Neural cell (in vitro differentiated cells): ENCODE results near the gene GSE1. TPM values are rescaled to one million over a fixed set of nuclear protein-coding genes. Genes with fewer than 3 reads are reported as not detected.

Experiments used
- H2AFZ ChIP-seq: fragments of 200-600, 300-800 bp; sonication (generic), shearing (Covaris generic); 2 replicates; pipeline ENCODE4 v1.6.0; 2014; ENCODE audit warnings: low read depth, mild to moderate bottlenecking, antibody characterized with exemption, low read length, moderate library complexity
- H3F3A ChIP-seq: fragments of 200-600 bp; shearing (Covaris generic); 2 replicates; pipeline ENCODE4 v1.6.1; 2016; ENCODE audit warnings: mild to moderate bottlenecking, moderate library complexity, mixed read lengths, antibody characterized with exemption, low read length; ENCODE audit not compliant: insufficient read depth, poor library complexity, severe bottlenecking
- H3K27ac ChIP-seq: fragments of 200-600, 300-800 bp; sonication (generic), shearing (Covaris generic); 2 replicates; pipeline ENCODE4 v1.5.1; 2014; ENCODE audit warnings: mild to moderate bottlenecking, low read length, moderate library complexity
- H3K27me3 ChIP-seq: fragments of 300-800, 200-600 bp; sonication (generic), shearing (Covaris generic); 2 replicates; pipeline ENCODE4 v1.6.0; 2014; ENCODE audit warnings: mild to moderate bottlenecking, low read depth, low read length, moderate library complexity; ENCODE audit not compliant: insufficient read depth
- H3K36me3 ChIP-seq: fragments of 300-800, 200-600 bp; sonication (generic), shearing (Covaris generic); 2 replicates; pipeline ENCODE4 v1.5.1; 2014; ENCODE audit warnings: mild to moderate bottlenecking, antibody characterized with exemption, low read length, moderate library complexity; ENCODE audit not compliant: insufficient read depth
- H3K4me2 ChIP-seq: fragments of 300-800, 200-600 bp; sonication (generic), shearing (Covaris generic); 2 replicates; pipeline ENCODE4 v1.6.0; 2014; ENCODE audit warnings: mild to moderate bottlenecking, low read length
- H3K4me3 ChIP-seq: fragments of 300-800, 200-600 bp; sonication (generic), shearing (Covaris generic); 2 replicates; pipeline ENCODE4 v1.5.1; 2014; ENCODE audit warnings: mild to moderate bottlenecking, low read length, moderate library complexity
- H3K79me2 ChIP-seq: fragments of 200-600 bp; shearing (Covaris generic); replicated peaks from 2 replicates; pipeline ENCODE4 v1.6.0; 2014; ENCODE audit warnings: mild to moderate bottlenecking, low read length, moderate library complexity; ENCODE audit not compliant: insufficient read depth
- H3K9ac ChIP-seq: fragments of 300-800, 200-600 bp; sonication (generic), shearing (Covaris generic); 2 replicates; pipeline ENCODE4 v1.6.1; 2016; ENCODE audit warnings: mild to moderate bottlenecking, low read length, mixed read lengths
- H3K9me2 ChIP-seq: fragments of 200-600 bp; shearing (Covaris generic); 2 replicates; pipeline ENCODE4 v1.6.1; 2016; ENCODE audit warnings: mild to moderate bottlenecking, low read length, mixed read lengths; ENCODE audit not compliant: insufficient read depth
- H3K9me3 ChIP-seq: fragments of 200-600, 300-800 bp; sonication (generic), shearing (Covaris generic); 2 replicates; pipeline ENCODE4 v1.6.1; 2016; ENCODE audit warnings: mild to moderate bottlenecking, mixed run types, low read length, moderate library complexity, mixed read lengths
- H4K20me1 ChIP-seq: fragments of 200-600 bp; shearing (Covaris generic); 2 replicates; pipeline ENCODE4 v1.6.1; 2016; ENCODE audit warnings: mild to moderate bottlenecking, mixed run types; ENCODE audit not compliant: insufficient read depth
- EP300 ChIP-seq: fragments of 450-650 bp; conservative IDR thresholded peaks from 2 replicates; pipeline ENCODE4 v1.6.1; 2014; ENCODE audit warnings: antibody characterized with exemption, mild to moderate bottlenecking, moderate library complexity; ENCODE audit not compliant: poor library complexity, severe bottlenecking
- EZH2 ChIP-seq: fragments of 200-600, 300-800 bp; shearing (Covaris generic), sonication (generic); IDR thresholded peaks from 2 replicates; pipeline ENCODE4 v1.6.1; 2014; ENCODE audit warnings: antibody characterized with exemption, low read length, borderline replicate concordance, mild to moderate bottlenecking; ENCODE audit not compliant: insufficient read depth, poor library complexity, severe bottlenecking
- MXI1 ChIP-seq: fragments of 450-650 bp; conservative IDR thresholded peaks from 2 replicates; pipeline ENCODE4 v1.6.1; 2014; ENCODE audit warnings: antibody characterized with exemption, mild to moderate bottlenecking; ENCODE audit not compliant: poor library complexity, severe bottlenecking
- POLR2AphosphoS5 ChIP-seq: IDR thresholded peaks from 2 replicates; pipeline ENCODE4 v1.6.1; 2012
- RAD21 ChIP-seq: fragments of 450-650 bp; conservative IDR thresholded peaks from 2 replicates; pipeline ENCODE4 v1.6.1; 2014; ENCODE audit warnings: antibody characterized with exemption, mild to moderate bottlenecking, moderate library complexity
- SMC3 ChIP-seq: fragments of 450-650 bp; conservative IDR thresholded peaks from 2 replicates; pipeline ENCODE4 v1.6.1; 2014; ENCODE audit warnings: antibody characterized with exemption, mild to moderate bottlenecking, moderate library complexity; ENCODE audit not compliant: poor library complexity
- TAF1 ChIP-seq: IDR thresholded peaks from 2 replicates; pipeline ENCODE4 v1.6.1; 2012; ENCODE audit warnings: low read depth
- polyA plus RNA-seq: library from polyadenylated mRNA; depleted of rRNA; stranded (reverse); fragments of >200 nt; gene quantifications from 2 replicates; pipeline ENCODE4 v1.2.3, GENCODE V29; 2014
- TF ChIP-seq, protein P1 (sequence below): fragments of 450-650 bp; IDR thresholded peaks from 2 replicates; pipeline ENCODE4 v1.5.1; 2014; ENCODE audit warnings: antibody characterized with exemption, mild to moderate bottlenecking, moderate library complexity; ENCODE audit not compliant: poor library complexity, severe bottlenecking
- TF ChIP-seq, protein P2 (sequence below): IDR thresholded peaks from 2 replicates; pipeline ENCODE4 v1.6.1; 2012; ENCODE audit warnings: borderline replicate concordance

GSE1 gene
- polyA plus RNA-seq, 1 donor from 2014 or later, result 35.6 TPM

DNA sequence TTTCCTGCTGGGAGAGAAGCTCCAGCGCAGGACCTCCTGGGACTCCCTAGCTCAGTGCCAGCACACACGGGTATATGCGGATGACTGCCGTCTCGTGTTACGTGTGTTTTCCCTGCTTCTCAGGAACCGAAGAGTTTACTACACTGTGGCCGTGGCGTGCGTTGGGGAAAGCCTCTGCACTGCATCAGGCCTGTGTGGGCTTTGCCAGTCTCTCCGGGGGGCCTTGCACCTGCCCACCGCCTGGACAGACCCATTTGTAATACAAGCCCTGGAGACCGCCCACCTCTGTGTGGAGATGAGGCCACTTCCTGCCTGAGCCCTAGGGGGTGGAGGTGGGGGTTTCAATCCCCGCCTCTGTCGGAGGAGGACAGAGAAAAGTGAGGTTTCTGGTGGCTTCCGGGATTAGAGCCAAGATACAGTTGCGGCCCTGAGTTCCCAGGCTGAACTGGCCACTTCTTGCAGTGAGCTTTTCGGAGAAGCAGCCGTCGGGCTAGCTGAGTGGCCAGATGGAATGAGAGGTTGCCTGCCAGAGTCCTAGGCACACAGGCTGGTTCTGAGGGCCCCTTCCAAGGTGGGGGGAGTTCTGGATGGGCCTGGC is 43.4 kb upstream of the GSE1 start:
- Histone ChIP-seq H3K9me2 (no peaks in the 10 kb centered on the region), H4K20me1 (peaks cover 17% of the 10 kb centered on the region), H3K27ac (no peak overlapping the region)

DNA sequence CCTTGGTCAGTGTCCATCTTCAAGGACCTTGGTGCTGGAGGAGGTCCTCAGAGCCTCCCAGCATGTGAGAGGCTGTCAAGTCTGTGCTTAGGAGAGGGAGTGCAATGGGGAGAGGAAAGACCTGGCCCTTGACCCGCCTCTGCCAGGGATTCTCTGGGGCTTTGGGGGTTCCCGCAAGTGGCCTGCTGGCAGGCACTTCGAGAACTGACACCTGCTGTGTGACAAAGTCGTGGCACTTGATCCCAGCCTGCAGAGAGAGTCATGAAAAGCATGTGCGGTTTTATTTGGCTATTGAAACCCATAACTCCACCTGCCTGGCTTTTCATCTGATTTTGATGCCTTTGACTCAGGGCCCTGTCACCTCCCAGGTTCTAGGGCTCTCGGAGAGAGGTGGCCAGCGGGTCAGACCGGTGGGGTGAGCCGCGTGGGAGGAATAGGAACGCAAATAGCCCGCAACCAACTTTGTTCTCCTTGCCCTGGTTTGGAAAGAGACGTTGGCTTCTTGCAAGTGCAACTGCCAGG is 42.8 kb upstream of the GSE1 start:
- Histone ChIP-seq H3K36me3 (no peaks in the 10 kb centered on the region), H3K27me3 (no peaks in the 10 kb centered on the region), H3K9me2 (no peaks in the 10 kb centered on the region), H3F3A (no peaks in the 10 kb centered on the region), H2AFZ (no peak overlapping the region), H4K20me1 (peaks cover 17% of the 10 kb centered on the region), H3K27ac (no peak overlapping the region), H3K79me2 (peaks cover 97% of the 10 kb centered on the region), H3K9ac (no peak overlapping the region), H3K4me3 (no peak overlapping the region), H3K4me2 (no peak overlapping the region), H3K9me3 (no peaks in the 10 kb centered on the region)
- no peak for TF ChIP-seq EZH2
- TF ChIP-seq EP300, result no peak
- no peak for TF ChIP-seq RAD21
- TF ChIP-seq TAF1, result no peak

More for the DNA sequence above, 43.4 kb upstream of the GSE1 start:
- Histone ChIP-seq H3F3A (no peaks in the 10 kb centered on the region), H3K27me3 (no peaks in the 10 kb centered on the region), H3K4me2 (no peak overlapping the region), H2AFZ (no peak overlapping the region), H3K9ac (no peak overlapping the region), H3K4me3 (no peak overlapping the region), H3K36me3 (no peaks in the 10 kb centered on the region), H3K9me3 (no peaks in the 10 kb centered on the region), H3K79me2 (peaks cover 95% of the 10 kb centered on the region)
- no peak for TF ChIP-seq RAD21
- TF ChIP-seq EZH2, result no peak

DNA sequence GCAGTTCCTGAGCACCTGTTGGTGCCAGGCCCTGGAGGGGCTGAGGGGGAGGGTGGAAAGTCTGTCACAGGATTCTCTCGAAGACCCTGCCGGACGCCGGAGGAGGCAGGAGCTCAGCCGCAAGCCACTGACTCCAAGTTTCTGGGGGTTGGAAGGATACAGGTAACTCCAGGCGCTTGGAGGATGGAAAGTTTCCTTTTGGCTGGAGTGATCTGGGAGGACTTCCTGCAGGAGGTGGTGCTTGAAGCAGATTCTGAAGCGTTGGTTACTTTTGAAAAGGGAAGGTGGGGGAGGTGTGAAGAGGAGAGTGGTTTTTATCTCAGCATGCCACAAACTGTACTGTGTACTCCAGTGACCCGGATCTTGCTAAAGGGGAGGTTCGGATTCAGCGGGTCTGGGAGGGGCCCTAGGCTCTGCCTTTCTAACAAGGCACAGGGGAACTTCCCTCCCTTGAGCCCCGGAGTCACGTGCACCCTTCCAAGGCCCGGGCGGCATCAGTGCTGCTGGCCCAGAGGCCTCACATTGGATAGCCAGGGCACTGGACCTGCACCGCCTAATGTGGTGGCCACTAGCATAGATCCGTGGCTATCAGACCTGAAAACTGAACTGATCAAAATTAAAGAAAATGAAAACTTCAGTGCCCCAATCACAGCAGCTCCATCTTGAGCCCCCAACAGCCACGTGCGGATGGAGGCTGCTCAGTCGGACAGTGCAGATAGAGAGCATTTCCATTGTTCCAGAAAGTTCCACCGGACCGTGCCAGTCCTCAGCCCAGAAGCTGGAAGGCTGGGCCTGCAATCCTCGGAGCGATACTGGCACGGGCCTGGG is 42.2 kb upstream of the GSE1 start:
- Histone ChIP-seq H3K4me2 (no peak overlapping the region), H3K9me2 (no peaks in the 10 kb centered on the region), H3K4me3 (no peak overlapping the region), H3K79me2 (peaks cover 97% of the 10 kb centered on the region), H3K36me3 (no peaks in the 10 kb centered on the region), H2AFZ (no peak overlapping the region), H3F3A (no peaks in the 10 kb centered on the region), H4K20me1 (peaks cover 17% of the 10 kb centered on the region), H3K9ac (no peak overlapping the region), H3K27ac (no peak overlapping the region), H3K27me3 (no peaks in the 10 kb centered on the region), H3K9me3 (no peaks in the 10 kb centered on the region)
- TF ChIP-seq SMC3 (no peak), POLR2AphosphoS5 (no peak), RAD21 (no peak), TAF1 (no peak), EZH2 (no peak), MXI1 (no peak), EP300 (no peak)
- TF ChIP-seq, protein P1, sequence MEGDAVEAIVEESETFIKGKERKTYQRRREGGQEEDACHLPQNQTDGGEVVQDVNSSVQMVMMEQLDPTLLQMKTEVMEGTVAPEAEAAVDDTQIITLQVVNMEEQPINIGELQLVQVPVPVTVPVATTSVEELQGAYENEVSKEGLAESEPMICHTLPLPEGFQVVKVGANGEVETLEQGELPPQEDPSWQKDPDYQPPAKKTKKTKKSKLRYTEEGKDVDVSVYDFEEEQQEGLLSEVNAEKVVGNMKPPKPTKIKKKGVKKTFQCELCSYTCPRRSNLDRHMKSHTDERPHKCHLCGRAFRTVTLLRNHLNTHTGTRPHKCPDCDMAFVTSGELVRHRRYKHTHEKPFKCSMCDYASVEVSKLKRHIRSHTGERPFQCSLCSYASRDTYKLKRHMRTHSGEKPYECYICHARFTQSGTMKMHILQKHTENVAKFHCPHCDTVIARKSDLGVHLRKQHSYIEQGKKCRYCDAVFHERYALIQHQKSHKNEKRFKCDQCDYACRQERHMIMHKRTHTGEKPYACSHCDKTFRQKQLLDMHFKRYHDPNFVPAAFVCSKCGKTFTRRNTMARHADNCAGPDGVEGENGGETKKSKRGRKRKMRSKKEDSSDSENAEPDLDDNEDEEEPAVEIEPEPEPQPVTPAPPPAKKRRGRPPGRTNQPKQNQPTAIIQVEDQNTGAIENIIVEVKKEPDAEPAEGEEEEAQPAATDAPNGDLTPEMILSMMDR, result no peak
- TF ChIP-seq, protein P2, sequence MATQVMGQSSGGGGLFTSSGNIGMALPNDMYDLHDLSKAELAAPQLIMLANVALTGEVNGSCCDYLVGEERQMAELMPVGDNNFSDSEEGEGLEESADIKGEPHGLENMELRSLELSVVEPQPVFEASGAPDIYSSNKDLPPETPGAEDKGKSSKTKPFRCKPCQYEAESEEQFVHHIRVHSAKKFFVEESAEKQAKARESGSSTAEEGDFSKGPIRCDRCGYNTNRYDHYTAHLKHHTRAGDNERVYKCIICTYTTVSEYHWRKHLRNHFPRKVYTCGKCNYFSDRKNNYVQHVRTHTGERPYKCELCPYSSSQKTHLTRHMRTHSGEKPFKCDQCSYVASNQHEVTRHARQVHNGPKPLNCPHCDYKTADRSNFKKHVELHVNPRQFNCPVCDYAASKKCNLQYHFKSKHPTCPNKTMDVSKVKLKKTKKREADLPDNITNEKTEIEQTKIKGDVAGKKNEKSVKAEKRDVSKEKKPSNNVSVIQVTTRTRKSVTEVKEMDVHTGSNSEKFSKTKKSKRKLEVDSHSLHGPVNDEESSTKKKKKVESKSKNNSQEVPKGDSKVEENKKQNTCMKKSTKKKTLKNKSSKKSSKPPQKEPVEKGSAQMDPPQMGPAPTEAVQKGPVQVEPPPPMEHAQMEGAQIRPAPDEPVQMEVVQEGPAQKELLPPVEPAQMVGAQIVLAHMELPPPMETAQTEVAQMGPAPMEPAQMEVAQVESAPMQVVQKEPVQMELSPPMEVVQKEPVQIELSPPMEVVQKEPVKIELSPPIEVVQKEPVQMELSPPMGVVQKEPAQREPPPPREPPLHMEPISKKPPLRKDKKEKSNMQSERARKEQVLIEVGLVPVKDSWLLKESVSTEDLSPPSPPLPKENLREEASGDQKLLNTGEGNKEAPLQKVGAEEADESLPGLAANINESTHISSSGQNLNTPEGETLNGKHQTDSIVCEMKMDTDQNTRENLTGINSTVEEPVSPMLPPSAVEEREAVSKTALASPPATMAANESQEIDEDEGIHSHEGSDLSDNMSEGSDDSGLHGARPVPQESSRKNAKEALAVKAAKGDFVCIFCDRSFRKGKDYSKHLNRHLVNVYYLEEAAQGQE, result no peak
